Activated T-cell treated with anti-CD3 and anti-CD28 coated beads for 4 hours (primary cell): Measurements from ENCODE around the gene CSNK1E.

Experiments used
- DNase-seq: peaks from one replicate; pipeline ENCODE4 v3.0.0-alpha.2; 2020

The CSNK1E gene

GRCh38 chr22:38247713-38248112 is 69.5 kb downstream of the CSNK1E start:
- DNase-seq = no peak

- DNase-seq = no peak
Measured at GRCh38 chr22:38246692-38247091, 70.5 kb downstream of the CSNK1E start.

GRCh38 chr22:38246046-38246658 is 71.1 kb downstream of the CSNK1E start:
- DNase-seq = no peak

DNA sequence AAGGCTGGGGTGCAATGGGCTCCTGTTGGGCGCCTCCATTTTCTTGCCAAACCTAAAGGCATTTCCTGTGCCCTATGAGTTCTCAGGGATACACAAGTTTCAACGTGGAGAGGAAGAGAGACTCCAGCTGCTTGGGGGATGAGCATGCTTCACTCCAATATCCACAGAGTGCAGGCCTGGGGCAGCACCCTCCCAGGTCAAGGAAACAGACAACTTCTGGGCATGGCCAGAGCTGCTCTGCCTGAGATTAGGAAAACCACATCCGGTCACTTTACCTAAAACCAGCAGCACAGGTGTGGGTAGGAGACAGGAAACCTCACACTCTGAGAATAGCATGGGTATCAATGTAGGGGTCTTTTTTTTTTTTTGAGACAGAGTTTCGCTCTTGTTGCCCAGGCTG is 73.1 kb downstream of the CSNK1E start:
- no peak for DNase-seq

DNA sequence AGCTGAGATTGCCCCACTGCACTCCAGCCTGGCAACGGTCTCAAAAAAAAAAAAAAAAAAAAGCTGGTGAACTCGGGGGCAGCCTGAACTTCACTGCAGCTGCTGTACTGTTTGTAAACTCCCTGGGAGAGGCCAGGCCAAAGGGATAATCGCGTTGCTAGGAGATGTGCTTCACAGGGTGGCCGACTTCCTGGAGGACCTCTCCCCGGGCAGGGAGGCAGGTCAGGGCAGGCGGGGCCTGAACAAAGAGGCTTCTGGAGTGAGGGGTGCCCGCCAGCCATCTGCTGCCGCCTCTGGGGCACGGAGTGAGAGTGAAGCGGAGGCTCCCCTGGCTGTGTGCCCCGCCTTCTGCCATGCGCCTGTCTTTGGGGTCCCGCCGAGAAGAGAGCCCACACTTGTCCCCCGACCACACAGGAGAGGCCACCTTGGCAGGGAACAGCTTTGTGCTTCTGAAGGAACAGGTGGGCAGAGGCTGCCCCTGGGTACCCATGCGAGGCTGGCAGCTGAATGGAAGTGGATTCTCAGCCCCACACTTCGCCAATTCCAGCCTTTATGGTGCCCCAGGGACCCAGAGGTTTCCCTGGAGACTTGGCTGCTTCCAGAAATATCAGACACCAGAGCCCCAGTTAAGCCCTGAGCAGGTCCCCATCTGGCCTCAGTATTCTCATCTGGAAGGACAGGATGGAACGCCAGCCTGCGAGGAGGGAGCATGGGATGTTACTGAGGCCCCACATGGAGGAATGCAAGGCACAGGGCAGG is 74.0 kb downstream of the CSNK1E start:
- no peak for DNase-seq

GRCh38 chr22:38240734-38241252 is 76.4 kb downstream of the CSNK1E start:
- no peak for DNase-seq
